Measurements from ENCODE around the gene TMCO4.

GRCh38 chr1:19709260-19709793, 90.4 kb downstream of the TMCO4 start:
- TF ChIP-seq, protein P1, sequence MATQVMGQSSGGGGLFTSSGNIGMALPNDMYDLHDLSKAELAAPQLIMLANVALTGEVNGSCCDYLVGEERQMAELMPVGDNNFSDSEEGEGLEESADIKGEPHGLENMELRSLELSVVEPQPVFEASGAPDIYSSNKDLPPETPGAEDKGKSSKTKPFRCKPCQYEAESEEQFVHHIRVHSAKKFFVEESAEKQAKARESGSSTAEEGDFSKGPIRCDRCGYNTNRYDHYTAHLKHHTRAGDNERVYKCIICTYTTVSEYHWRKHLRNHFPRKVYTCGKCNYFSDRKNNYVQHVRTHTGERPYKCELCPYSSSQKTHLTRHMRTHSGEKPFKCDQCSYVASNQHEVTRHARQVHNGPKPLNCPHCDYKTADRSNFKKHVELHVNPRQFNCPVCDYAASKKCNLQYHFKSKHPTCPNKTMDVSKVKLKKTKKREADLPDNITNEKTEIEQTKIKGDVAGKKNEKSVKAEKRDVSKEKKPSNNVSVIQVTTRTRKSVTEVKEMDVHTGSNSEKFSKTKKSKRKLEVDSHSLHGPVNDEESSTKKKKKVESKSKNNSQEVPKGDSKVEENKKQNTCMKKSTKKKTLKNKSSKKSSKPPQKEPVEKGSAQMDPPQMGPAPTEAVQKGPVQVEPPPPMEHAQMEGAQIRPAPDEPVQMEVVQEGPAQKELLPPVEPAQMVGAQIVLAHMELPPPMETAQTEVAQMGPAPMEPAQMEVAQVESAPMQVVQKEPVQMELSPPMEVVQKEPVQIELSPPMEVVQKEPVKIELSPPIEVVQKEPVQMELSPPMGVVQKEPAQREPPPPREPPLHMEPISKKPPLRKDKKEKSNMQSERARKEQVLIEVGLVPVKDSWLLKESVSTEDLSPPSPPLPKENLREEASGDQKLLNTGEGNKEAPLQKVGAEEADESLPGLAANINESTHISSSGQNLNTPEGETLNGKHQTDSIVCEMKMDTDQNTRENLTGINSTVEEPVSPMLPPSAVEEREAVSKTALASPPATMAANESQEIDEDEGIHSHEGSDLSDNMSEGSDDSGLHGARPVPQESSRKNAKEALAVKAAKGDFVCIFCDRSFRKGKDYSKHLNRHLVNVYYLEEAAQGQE (IDR thresholded peaks at IDR 0.05; ENCODE audit: insufficient read depth in 1 of 2, low read depth in 2 of 2, low read length in 2 of 2), result no peak
- TF ChIP-seq TAF1 (IDR thresholded peaks at IDR 0.05; ENCODE audit: borderline replicate concordance, insufficient read depth, low read length), result no peak
- TF ChIP-seq POLR2AphosphoS5 (IDR thresholded peaks at IDR 0.05; ENCODE audit: low read depth, low read length), result no peak
- no peak for TF ChIP-seq SIN3A (IDR thresholded peaks at IDR 0.05; ENCODE audit: borderline replicate concordance, insufficient read depth, low read length)

Measured in PFSK-1 (cell line).